K562 (cell line): ENCODE measurements around the gene MCM7. TPM values are rescaled to one million over a fixed set of nuclear protein-coding genes. Genes with fewer than 3 reads are reported as not detected.
A peak's percentile ranks its signal among the peaks of the same experiment; 100 is the strongest.

Experiments
- ATF1 ChIP-seq, 2 experiments: fragments of 450-650 bp in 1 of 2; IDR thresholded peaks; 2 replicates each; pipeline ENCODE4 v1.6.1; 2016; ENCODE audit warnings: missing compliant biosample characterization in 1 of 2, missing genetic modification characterization in 1 of 2
- BRD4 ChIP-seq: fragments of 200-600 bp; sonication (generic); IDR thresholded peaks from 2 replicates; pipeline ENCODE4 v1.6.1; 2017; ENCODE audit warnings: inconsistent platforms
- FOXJ2 ChIP-seq: fragments of 200-800 bp; sonication (Bioruptor generic); IDR thresholded peaks from 2 replicates; pipeline ENCODE4 v1.6.1; 2016; ENCODE audit warnings: missing genetic modification characterization, missing compliant biosample characterization
- MGA ChIP-seq: fragments of 450-650 bp; IDR thresholded peaks from 2 replicates; pipeline ENCODE4 v1.6.1; 2016; ENCODE audit warnings: mild to moderate bottlenecking, moderate library complexity
- PHF20 ChIP-seq: fragments of 450-650 bp; IDR thresholded peaks from 2 replicates; pipeline ENCODE4 v1.6.1; 2018; ENCODE audit not compliant: partially characterized antibody
- SRSF9 ChIP-seq: fragments of 200-400 bp; formaldehyde crosslinking; IDR thresholded peaks from 2 replicates; pipeline ENCODE4 v1.6.1; 2017; ENCODE audit warnings: low read depth, low read length, borderline replicate concordance
- USF2 ChIP-seq: sonication (generic); formaldehyde crosslinking; IDR thresholded peaks from 2 replicates; pipeline ENCODE4 v1.5.0; 2020; ENCODE audit warnings: missing genetic modification reagents
- ZNF143 ChIP-seq: sonication (generic); formaldehyde crosslinking; IDR thresholded peaks from 2 replicates; pipeline ENCODE4 v1.9.0; 2022; ENCODE audit warnings: mild to moderate bottlenecking, missing genetic modification reagents
- polyA plus RNA-seq, 8 experiments: library from polyadenylated mRNA; depleted of rRNA in 4 of 8; stranded (reverse) in 5 of 8; unstranded in 3 of 8; fragments of >200 nt; fragmentation: Nextera tagmentation in 2 of 8; fragmentation: Illumina TruSeq in 1 of 8; extraction: Ambion mirVana in 2 of 8; extraction: Trizol in 1 of 8; gene quantifications; 2 replicates each; pipeline versions ENCODE4 v1.2.1 to v1.2.3, GENCODE V29; 2011 to 2014; ENCODE audit warnings: inconsistent platforms in 1 of 8, missing spikeins in 1 of 8
- total RNA-seq, 7 experiments: library from RNA; depleted of rRNA in 6 of 7; stranded (reverse); fragments of >200 nt in 6 of 7; fragmentation: Illumina TruSeq in 2 of 7; extraction: Trizol in 2 of 7; gene quantifications; 2 replicates each; pipeline versions ENCODE4 v1.2.1 to v1.2.3, GENCODE V29; 2011 to 2021; ENCODE audit warnings: low replicate concordance in 1 of 7
- TF ChIP-seq, protein P1 (sequence below): fragments of 450-650 bp; formaldehyde crosslinking; IDR thresholded peaks from 2 replicates; pipeline ENCODE4 v1.4.0; 2022; ENCODE audit warnings: mild to moderate bottlenecking, moderate library complexity
- TF ChIP-seq, protein P2 (sequence below): fragments of 250-450 bp; sonication (Bioruptor Pico); IDR thresholded peaks from 2 replicates; pipeline ENCODE4 v1.5.0; 2022; ENCODE audit warnings: mild to moderate bottlenecking

The MCM7 gene
- total and polyA plus RNA-seq, 9 of the 15 experiments (the other 6 are each of a cell fraction or from before 2014, with no cell fraction given): 329 to 856 (median 437) TPM

DNA sequence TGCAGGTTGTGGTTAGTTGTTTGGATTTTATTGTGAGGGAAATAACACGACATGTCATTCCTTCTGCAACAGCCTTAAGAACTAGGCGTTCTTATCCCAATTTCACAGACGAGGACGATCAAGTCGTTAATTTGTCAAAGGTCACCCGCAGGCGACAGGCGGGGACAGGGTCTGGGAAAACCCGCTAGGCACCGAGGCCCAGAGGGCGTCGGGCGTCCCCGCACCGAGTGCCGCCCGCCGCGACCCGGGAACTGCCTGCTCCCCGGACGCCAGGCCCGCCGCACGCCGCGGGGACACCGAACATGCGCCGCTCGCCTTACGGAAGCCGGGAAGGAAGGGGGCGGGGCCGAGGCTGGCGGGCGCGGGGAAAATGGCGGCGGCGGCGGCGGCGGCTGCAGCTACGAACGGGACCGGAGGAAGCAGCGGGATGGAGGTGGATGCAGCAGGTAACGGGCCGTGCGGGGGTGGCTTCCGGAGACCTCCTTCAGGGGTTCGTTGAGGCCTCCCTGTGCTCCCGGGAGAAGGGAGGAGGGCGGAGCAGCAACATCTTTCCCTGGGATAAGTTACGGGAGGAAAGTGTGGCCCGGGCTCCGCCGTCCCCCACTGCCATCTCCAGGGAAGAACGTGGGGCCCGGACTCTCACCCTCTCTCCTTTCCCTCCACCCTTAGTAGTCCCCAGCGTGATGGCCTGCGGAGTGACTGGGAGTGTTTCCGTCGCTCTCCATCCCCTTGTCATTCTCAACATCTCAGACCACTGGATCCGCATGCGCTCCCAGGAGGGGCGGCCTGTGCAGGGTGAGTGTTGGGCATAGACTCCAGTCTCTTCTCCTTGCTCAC is 12.4 kb downstream of the MCM7 start, which contains the start of gene COPS6 (continued):
- peak; percentile 100 for TF ChIP-seq MGA
- TF ChIP-seq ATF1 (CRISPR knock-in tag; IDR thresholded peaks at IDR 0.05): no peak
- peak; percentile 72 for TF ChIP-seq ATF1 (tag; IDR thresholded peaks at IDR 0.05)
- TF ChIP-seq, protein P1, sequence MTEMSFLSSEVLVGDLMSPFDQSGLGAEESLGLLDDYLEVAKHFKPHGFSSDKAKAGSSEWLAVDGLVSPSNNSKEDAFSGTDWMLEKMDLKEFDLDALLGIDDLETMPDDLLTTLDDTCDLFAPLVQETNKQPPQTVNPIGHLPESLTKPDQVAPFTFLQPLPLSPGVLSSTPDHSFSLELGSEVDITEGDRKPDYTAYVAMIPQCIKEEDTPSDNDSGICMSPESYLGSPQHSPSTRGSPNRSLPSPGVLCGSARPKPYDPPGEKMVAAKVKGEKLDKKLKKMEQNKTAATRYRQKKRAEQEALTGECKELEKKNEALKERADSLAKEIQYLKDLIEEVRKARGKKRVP (CRISPR knock-in tag): 0 out of 2 replicates have a peak, but pooled peaks have one; percentile 27
- TF ChIP-seq, protein P2, sequence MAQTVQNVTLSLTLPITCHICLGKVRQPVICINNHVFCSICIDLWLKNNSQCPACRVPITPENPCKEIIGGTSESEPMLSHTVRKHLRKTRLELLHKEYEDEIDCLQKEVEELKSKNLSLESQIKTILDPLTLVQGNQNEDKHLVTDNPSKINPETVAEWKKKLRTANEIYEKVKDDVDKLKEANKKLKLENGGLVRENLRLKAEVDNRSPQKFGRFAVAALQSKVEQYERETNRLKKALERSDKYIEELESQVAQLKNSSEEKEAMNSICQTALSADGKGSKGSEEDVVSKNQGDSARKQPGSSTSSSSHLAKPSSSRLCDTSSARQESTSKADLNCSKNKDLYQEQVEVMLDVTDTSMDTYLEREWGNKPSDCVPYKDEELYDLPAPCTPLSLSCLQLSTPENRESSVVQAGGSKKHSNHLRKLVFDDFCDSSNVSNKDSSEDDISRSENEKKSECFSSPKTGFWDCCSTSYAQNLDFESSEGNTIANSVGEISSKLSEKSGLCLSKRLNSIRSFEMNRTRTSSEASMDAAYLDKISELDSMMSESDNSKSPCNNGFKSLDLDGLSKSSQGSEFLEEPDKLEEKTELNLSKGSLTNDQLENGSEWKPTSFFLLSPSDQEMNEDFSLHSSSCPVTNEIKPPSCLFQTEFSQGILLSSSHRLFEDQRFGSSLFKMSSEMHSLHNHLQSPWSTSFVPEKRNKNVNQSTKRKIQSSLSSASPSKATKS (CRISPR knock-in tag): no peak
- TF ChIP-seq PHF20: peak; percentile 90
- TF ChIP-seq FOXJ2: 0 out of 2 replicates have a peak, but pooled peaks have one; percentile 81
- TF ChIP-seq SRSF9: no peak
- TF ChIP-seq BRD4: peak; percentile 78
- no peak for TF ChIP-seq USF2
- peak; percentile 47; the same call in 1 of the 2 replicates for TF ChIP-seq ZNF143 (CRISPR knock-in tag)
